ENCODE measurements around the gene RGS7BP.

DNA sequence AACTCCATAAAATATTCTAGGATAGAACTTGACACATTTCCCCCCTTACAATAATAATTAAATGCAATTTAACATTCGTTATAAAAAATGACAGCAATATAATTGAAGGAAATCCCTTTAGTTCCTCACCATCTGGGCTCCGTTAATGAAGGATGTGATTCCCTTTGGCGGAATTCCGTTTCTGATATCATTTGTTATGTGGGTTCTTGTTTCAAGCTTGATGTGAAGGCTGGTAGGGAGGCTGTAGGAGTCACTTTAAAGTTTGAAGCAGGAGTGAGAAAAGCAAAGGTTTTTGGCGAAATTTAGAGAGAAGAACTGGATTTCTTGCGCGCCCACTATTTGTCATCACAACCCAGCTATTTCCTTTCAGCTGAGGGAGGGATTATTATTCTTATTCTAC is 4.0 kb downstream of the RGS7BP start:
- TF ChIP-seq, protein P1, sequence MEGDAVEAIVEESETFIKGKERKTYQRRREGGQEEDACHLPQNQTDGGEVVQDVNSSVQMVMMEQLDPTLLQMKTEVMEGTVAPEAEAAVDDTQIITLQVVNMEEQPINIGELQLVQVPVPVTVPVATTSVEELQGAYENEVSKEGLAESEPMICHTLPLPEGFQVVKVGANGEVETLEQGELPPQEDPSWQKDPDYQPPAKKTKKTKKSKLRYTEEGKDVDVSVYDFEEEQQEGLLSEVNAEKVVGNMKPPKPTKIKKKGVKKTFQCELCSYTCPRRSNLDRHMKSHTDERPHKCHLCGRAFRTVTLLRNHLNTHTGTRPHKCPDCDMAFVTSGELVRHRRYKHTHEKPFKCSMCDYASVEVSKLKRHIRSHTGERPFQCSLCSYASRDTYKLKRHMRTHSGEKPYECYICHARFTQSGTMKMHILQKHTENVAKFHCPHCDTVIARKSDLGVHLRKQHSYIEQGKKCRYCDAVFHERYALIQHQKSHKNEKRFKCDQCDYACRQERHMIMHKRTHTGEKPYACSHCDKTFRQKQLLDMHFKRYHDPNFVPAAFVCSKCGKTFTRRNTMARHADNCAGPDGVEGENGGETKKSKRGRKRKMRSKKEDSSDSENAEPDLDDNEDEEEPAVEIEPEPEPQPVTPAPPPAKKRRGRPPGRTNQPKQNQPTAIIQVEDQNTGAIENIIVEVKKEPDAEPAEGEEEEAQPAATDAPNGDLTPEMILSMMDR (conservative IDR thresholded peaks at IDR 0.05; ENCODE audit: low read depth in 2 of 2): no peak
- no peak for TF ChIP-seq ZNF331 (CRISPR knock-in tag; IDR thresholded peaks at IDR 0.05; ENCODE audit: low read depth)

Measured in GM23338 (cell line).